ENCODE measurements around the gene PAM.
A peak's percentile ranks its signal among the peaks of the same experiment; 100 is the strongest.
"Not testable (repeated sequence)": the region's sequence is repeated elsewhere in the genome, so short reads cannot be mapped to it uniquely, and the experiment has no call there.

PAM gene

DNA sequence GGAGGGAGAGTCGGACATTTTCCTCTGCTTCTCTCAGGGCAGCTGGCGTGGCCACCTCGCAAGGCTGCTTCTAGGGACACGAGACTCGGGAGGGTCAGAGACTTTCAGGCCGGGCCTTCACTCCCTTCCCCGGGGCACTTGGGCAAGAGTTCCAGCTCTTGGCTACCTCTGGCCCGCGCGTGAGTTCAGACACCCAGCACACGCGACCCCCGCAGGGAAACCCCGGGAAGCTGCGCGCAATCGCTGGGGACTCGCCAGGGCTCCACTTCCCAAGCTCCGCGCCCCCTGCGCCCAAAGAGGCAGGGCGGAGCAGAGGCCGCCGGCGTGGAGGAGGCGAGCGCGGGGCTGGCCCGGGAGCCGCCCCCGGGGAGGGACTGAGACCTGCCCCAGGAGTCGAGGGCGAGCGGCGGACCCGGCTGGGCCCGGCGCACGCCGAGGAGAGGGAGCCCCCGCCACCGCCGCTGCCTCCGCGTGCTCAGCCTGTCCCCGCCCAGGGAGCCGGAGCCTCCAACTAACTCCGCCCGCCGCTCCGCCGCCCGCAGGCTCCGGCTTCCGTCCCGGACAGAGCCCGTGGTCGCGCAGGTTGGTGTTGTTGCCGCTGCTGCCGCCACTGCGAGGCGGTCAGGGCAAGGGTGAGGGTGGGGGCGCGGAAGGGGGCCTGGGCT lies at the start of gene PAM:
Gene PAM (plus strand): TSS at position 539 of the 665 bp plus-strand sequence. CDS start 110,891 bp downstream, outside the sequence.
- peak; percentile 18 for DNase-seq

DNA sequence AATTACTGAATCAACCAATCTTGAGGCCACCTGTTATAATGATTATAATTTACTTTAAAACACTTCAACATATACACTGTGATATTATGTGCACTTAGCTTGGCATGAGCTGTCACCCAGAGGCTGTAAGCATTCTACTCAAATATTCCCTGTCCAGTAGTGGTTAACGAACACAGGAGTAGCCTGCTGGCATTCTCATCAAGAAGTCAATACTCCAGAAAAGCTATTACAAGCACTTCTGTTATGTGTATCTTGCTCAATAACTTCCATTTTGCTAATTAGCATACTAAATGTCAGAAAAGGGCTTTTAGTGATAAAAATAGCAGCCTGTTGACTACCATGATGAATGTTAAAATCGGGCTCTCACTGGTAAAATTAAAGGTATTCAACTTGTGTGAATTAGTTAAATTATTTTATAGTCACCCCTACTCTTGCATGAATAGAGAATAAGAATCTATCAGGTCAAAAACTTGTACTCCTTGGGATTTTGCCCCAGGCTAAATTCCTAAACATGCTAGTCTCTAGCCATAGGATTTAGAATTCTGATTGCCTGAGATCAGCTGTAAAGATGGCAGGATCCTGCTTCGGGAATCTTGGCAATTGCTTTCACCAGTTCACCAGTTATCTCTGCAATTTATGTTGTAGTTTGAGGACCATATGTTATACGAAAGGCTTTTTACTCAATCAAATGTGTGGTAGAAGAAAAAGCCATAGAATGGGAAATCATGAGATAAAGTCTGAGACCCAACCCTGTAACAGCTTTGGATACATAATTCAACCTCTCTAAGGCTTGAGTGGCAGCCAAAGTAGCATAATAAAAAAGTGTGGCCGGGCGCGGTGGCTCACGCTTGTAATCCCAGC lies 43.4 kb upstream of the PAM start:
- DNase-seq = no peak

DNA sequence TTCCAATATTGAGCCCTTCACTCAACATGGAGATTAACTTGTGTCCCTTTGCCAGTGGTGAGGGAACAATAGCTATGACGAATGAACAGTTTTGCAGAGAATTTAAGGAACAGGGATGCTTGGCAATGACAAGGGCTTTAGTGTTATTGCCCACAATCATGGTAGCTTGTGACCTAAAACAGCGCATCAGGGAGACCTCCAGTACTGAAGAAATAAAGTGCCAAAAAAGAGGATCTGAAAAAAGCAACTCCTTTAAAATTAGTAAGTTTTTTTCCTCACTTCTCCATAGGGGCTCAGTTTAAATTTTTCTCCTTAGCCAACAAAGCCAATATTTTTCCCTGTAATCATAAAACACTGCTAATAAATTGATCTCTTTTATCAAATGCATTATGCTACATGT lies 41.8 kb upstream of the PAM start:
- no peak for DNase-seq

DNA sequence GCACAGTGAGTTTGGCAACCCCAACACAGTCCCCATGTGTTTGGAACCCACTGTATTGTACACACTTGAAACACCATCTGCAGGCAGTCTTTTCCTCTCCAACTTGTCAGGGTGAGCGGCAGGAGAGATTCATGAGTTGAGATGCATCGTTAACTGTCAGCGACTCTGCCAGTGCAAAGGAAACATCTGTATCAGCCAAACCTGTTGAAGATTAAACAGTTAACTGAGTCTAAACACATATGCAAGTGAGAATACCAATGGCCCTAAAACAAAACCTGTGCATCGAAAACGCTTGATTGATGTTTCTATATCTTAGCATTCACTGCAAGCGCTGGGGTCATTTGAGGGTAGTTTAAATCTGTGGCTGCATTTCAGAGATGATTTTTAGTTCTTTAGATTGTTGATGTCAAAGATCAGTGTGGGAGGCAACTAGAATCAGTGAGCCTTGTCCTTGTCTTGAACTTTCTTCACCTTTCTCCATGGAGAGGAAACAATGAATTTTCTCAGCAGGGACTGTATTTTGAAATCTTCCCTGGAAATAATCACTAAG lies 41.3 kb upstream of the PAM start:
- DNase-seq = no peak

DNA sequence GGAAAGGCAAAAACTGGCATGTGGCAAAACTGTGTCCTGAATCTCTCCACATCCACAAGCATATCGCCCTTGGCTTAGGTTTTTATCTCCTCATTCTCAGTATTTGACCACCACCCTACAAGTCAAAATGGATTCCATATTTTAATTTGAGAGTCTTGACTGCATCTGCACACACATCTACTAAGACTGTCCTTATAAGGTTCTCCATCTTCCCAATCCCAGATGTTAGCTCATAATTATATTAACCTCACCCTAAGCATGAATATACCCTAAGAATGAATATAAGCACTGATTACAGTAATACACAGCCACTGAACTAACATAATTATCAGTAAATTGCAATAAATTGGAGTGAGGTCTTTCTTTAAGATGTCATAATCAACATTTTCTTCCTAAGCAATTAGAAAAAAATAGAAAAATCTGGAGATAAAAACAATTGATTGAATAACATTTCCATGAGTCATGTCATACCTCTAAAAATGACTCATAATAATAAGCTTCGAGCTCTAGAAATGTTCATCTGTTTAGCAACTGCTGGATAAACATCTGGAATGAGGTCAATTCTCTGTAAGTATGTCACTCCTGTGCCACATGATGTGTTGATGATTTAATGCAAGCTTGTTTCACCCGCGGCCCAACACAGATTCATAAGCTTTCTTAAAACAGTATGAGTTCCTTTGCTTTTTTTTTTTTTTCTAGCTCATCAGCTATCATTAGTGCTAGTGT lies 39.9 kb upstream of the PAM start:
- no peak for DNase-seq

DNA sequence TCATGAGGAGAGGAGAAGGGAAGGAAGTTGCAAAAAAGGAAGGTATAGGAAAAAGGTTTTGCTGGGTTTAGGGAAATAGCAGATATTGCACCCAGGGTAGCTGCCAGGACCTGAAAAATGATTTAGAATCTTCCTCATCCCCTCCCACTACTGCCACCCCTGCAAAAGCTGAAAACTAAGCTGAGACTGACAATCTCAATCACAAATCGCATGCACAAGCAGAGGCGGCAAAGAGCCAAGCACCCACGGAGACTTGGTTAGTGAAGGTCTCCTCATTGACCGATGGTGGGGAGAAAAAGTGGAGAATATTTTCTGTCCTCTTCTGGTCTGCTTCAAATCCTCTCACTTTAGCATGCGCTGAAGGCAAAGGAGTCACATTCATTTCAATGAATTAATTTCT lies 39.1 kb upstream of the PAM start:
- DNase-seq = no peak

DNA sequence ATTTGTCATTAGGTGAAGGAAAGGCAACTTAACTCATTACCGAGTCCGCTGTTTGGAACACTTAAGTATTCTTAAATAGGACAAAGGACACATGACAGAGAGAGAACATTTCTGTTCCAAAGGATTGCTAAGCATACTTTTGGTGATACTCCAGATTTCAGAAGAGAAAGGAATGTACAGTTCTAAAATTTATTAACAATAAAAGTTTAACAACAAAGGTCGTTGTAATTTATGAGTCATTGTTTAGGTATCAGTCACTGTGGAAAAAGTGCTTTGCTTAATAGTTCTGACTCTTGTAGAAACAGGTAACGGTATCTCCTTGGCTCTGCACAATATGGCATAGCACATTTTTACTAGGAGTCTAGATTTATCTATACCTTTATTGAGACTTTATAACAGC lies 36.3 kb upstream of the PAM start:
- DNase-seq = no peak

DNA sequence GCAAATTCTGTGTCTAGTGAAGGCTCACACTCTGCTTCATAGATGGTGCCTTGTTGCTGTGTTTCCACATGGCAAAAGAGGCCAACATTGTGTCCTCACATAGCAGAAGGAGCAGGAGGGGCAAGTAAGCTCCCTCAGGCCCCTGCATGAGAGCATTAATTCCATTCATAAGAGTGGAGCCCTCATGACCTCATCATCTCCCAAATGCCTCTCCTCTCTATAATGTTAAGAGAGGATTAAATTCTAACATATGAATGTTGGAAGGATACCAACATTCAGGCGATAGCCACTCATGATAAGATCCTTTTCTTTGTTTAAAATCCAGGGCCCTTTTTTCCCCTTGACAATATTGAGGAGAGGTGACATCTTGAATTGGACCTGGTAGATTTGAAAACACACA lies 35.2 kb upstream of the PAM start:
- no peak for DNase-seq

DNA sequence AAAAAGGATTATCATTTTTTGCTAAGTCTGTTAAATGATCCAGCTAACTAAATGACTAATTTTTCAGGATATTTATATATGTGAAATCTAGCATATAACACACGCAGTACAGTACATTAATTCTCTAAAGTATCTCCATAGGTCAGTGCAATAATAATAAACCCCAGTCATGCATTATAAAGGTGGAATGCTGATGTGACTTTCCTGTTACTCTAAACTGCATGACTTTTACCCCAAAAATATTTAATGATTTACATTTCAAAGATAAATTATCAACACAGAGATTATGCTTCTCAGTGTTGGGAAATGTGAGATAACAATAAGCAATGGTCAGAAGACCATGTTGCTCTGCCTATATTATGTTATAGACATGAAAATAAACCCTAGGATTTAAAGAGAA lies 34.1 kb upstream of the PAM start:
- DNase-seq = no peak

DNA sequence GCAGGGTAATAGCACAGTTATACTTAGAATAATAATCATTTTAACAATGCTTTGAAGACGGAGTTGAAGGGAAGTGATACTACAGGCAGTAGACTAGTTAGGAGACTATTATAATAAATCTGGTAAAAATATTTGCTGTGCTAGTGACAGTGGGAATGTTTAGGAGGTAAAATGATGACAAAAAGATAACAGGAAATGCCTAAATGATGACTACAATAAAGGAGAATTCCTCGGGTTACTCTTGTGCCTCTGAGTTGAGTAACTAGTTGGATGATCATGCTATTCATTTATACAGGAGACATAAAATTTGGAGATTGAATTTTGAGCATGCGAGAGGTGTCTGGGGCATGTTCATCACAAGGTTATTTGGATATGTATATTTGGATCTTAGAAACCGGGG lies 32.2 kb upstream of the PAM start:
- DNase-seq = no peak

DNA sequence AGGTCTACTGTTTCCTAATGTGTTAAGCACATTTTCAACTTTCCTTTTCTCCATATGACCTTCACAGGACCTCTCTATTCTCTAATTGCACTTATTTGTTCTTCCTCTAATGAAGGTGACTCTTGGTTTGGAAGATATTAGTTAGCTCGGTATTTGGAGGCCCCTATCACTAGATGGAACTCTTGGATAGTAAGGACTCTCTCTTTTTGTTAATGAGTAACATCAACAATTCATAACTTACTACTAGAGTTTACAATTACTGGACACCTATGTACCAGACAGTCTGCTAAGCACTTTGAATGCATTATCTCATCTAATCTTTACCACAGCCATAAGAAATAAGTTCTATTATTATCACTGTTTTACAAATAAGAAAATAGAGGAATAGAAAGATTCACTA lies 23.4 kb upstream of the PAM start:
- no peak for DNase-seq

DNA sequence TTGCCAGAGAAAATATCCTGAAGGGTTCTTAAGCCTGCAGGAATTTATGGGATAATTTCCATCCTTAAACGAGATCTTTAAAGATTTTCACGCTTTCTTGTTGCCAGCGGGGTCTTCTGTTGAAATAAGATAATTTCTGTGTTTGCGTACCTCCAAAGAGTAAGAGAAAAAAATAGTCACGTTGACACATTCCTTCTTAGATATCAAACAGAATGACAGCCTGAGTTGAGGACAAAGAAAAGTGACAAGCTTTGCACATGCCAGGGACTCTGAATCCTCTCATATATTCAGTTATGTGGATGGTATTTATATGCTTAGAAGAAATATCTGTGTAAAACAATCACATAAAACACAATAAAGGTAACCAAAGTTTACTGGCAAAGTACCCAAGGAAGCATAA lies 21.6 kb upstream of the PAM start:
- DNase-seq = no peak

DNA sequence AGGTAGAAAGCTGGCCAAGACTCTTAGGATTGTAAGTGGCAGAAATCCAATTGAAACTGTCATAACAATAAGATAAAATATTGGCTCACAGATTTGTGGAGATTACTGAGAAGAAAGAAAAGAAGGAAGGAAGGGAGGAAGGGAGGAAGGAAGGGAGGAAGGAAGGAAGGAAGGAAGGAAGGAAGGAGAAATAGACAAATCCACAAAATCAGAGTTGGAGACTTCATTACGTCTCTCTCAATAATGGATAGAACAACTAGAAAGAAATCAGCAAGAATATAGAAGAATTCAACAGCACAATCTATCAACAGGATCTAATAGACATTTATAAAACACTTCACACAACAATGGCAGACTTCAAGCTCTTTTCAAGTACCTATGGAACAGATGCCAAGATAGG lies 17.9 kb upstream of the PAM start:
- no peak for DNase-seq

DNA sequence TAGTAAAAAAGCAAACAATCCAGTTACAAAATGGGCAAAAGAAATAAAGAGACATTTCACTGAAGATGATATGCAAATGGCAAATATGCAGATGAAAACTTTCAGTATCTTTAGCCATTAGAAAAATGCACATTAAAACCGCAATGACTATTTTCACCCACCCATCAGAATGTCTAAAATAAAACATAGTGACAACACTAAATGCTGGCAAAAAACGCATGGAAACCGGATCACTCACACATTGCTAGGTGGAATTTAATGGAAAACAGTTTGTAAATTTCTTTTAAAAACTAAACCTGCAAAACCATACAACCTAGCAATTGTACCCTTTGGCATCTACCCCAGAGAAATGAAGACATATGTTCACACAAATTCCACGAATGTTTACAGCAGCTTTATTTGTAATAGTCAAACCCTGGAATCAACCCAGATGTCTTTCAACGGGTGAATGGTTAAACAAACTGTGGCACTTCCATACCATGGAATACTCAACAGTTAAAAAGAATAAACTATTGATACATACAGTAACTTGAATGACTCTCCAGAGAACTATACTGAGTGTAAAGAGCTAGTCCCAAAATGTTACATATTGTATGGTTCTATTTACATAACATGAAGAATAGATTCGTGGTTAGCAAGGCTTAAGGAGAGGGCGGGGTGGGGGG lies 17.2 kb upstream of the PAM start:
- DNase-seq = no peak

DNA sequence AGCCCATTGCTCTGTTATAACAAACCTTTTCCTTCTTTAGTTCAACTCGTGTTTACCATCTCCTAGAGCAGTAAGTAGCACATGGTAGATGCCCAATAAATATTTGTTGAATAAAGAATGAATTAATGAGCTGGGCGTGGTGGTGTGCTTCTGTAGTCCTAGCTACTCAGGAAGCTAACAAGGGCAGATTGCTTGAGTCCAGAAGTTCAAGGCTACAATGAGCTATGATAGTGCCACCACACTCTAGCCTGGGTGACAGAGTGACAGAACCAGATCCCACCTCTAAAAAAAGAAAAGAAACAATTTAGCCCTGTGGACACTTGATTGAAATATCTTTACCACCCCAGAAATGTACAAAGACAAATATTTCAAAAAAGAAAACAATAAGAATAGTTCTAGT lies 14.6 kb upstream of the PAM start:
- DNase-seq = no peak

DNA sequence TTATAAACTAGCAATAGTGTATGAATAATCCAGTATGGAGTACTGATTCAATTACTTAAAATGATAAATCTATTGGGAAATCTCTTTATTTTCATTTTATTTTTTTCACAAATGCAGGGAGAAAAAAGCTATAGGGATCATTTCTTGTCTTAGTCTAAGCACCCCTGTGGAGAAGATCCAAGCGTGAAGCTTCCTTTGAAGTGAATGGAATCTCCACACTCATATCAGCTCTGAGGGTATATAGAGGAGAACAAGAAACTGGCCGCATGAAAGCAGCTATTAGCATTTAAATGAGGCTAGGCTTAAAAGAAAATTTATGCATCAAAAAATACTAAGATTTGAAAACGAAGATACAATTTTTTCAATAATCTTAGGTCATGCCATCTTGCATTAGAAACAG lies 12.9 kb upstream of the PAM start:
- no peak for DNase-seq

DNA sequence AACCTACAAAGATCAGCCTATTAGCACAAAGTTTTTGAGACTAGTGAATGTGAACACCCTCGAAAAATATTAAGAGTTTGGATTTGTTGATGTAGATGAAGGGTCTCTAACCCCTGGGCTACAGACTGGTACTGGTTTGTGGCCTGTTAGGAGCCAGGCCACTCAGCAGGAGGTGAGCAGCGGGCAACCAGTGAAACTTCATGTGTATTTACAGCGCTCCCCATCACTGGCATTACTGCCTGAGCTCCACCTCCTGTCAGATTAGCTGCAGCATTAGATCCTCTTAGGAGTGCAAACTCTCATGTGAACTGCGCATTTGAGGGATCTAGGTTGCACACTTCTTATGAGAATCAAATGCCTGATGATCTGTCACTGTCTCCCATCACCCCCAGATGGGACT lies 11.2 kb upstream of the PAM start:
- no peak for DNase-seq

DNA sequence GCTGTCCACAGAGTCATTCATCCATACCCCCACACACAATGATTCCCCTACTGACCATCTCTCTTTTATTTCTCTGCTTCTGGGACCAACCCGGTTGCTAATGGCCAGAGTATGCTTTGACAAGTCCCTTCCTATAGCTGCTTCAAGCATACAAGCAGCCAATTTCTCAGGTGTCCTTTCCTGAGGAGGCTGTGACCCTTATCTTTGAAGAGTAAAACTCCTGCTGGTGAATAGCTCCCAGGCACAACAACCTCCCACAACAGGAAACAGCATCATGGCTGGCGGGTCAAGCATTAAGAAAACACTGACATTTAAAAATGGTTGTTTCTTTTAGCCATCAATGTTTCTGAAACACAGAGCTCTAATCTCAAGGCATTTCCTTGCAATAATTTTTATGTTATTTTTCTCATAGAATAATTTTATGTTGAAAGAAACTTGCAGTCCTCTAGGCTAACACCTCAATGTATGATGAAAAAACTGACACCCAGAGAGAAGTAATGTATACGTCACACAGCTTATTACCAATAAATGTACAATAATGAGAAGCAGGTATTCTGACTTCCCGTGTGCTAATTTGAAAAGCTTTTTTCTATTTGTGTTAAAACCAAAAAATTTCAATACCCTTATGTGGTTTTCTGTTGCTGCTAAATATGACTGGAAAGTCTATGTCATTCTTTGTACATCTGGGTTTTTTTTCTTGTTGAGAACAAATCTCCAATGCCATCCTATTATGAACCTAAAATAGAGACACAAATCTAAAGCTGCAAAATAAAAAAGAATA lies 7.5 kb upstream of the PAM start:
- no peak for DNase-seq

DNA sequence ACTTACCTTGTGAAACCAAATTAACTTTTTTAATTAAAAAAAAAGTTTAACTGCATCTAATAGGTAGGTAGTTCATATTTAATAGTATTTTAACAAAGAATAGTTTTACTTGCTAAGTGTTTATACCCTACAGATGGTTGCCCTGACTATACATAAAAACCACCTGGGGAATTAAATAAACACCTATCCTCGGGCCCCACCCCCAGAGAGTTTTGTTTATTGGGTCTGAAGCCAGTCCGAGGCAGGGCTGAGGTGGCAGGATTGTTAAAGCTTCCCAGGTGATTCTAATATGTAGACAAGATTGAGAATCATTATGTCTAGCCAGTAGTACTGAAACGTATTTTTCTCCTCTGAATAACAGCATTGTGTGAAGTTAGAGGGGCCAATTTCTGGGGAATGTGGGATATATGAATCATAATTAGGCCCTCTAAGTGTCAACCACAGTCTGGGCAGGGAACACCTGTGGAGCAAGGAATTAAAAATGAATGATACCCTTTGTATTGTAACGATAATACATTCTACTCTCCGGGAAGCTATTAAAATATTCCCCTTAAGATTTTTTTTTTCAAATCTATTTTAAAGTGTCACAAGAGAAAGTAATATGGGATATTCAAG lies 5.6 kb upstream of the PAM start:
- DNase-seq = peak; percentile 22

DNA sequence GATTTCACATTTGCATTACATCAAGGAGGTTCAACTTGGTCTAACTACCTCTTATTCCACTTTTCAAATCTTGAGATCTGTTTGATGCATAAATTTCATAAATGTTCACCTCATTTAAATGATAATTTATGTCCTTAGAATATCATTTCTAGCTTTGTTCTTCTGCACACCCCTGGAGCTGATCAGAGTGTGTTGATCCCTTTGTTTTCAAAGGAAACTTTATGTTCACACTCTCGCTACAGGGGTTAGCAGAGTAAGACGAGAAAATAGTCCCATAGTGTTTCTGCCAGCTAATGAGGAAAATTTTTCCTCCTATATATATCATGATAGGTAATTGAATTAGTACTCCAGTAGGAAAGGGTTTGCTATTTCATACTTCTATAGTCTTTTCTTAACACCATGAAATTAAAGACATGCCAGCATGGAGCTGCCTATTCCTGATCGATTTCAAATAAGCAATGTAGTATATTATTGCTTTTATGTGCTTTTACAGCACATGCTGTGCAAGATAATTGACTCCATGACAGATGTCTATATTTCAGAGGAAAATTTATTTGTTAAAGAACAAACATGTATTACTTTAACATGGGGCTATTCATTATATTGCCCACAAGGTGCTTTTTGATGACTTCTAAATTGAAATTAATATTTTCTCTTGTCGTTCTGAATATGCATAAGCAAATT lies 4.8 kb upstream of the PAM start:
- DNase-seq = no peak

DNA sequence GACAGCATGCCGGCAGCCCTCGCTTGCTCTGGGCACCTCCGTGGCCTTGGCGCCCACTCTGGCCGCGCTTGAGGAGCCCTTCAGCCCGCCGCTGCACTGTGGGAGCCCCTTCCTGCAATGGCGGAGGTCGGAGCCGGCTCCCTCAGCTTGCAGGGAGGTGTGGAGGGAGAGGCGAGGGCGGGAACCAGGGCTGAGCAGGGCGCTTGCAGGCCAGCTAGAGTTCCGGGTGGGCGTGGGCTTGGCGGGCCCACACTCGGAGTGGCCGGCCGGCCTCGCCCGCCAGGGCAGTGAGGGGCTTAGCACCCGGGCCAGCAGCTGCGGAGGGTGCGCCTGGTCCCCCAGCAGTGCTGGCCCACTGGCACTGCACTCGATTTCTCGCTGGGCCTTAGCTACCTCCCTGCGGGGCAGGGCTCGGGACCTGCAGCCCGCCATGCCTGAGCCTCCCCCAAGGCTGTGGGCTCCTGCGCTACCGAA lies 3.2 kb upstream of the PAM start:
- not testable (repeated sequence) for DNase-seq
